HG03575 (cell line): ENCODE results near the gene HAPLN3.

Experiments
- ATAC-seq: cut with Tn5 transposase; IDR thresholded peaks from one replicate; pipeline ENCODE4 v1.9.1; 2021; ENCODE audit not compliant: unreplicated experiment, insufficient number of reproducible peaks, low FRiP score; ENCODE audit errors: extremely low read depth

The HAPLN3 gene

DNA sequence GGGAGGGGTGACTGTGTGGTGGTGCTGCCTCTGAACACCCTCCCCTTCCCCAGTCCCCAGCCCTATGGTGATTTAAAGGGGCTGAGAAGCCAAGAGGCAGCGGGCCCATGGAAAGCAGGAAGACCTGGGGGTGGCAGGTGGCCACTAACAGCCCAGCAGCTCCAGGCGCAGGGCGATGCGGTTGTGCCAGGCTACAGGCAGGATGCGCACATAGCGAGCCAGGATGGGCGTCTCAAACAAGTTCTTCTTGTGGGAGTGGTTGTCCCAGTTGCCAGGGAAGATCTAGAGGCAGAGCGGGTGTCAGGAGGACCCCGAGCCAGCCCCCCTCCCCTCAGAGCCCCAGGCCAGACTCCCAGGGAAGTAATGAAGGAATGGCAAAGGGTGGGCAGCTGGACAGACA is 3.9 kb upstream of the HAPLN3 start:
- ATAC-seq = no peak

DNA sequence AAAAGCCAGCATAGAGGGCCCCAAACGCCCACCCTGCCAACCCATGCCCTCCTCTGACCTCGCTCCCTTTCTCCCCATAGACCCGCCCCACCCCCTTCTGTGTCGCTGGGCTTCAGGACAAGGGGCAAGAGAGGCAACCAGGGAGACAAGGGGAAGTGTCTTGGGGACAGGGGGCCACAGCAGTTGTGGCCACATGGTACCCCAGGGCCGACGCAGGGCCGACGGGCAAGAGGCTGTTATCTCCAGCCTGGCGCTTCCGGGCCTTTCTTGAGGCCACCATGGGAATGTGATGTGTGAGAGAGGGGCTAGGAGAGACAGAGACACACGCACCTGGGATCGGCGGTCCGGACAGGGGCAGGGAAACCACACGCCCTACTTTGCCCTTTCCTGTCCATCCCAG is 3.4 kb upstream of the HAPLN3 start:
- no peak for ATAC-seq

DNA sequence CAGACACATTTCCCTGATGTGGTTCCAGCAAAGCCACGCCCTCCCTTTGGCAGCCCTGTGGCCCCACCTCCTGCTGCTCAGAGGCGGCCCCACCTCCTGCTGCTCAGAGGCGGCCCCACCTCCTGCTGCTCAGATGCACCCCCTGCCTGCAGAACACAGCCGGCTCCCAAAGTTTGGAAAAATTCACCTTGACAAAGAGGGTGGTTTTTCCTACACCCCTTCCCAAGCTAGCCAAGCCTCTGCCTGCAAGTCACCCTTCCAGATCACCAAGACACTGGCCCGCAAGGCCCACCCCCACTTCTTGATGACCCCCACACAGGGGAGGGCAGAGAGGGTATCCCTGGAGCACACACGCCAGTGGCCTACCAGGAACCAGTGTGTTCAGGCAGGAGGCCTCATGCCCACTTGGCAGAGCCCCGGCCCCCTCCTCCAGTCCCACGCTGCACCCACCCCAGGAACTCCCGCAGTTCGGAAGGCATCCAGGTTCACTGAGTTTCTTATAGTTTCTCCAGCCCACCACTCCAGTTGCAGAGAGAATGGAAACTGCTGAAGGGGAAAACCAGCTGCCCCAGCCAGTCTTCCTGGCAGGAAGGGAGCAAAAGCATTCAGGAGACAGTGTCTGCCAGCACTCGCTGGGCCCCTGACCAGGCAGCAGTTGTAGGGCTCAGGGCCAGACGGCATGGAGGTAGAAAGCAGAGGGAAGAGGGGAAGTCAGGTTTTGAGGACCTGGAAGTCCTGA is 2.3 kb upstream of the HAPLN3 start:
- ATAC-seq = no peak

DNA sequence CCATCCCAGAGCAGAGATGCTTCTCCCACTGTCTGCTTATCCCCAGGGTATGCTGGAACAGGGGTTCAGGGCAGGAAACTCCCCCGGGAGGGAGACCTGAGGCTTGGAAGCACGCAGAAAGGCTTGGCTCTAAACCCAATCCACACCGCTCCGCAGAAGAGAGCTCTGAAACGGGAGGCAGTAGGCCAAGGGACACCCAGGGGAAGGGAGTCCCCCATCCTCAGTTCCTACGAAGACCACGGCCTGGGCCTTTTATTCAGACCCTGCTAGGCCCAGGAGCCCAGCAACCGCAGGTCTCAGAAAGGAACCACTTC is 1.8 kb upstream of the HAPLN3 start:
- ATAC-seq = no peak

DNA sequence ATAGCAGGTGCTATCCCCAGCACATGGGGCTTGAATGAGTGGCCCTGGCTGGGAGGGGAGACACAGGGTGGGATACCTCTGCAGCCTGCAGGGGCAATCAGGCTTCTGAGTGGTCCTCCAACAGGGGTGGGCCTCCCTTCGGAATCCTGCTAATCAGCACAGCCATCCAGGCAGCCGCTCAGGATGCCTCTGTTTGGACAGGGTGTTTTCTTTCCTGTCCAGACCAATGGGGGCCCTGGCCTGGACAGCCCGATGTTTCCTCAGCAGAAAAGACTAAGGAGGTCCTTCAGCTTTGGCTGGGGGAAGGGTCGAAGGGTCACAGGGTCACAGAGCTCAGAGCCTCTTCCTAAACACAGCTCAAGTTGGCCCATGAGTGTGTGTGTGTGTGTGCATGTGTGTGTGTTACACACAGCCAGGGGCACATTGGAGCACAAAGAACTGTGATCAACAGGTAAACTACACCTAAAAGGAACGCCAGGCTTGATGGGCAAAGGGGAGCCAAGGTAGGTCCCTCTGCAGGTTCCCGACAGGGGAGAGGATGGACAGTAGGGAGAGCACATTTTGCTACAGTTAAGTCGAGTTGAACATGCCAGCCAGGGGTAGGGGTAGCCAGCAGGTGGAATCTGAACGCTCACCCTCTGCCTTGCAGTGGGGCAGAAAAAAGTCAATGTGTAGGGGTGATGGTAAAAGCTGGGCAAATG is 1.1 kb upstream of the HAPLN3 start:
- no peak for ATAC-seq

DNA sequence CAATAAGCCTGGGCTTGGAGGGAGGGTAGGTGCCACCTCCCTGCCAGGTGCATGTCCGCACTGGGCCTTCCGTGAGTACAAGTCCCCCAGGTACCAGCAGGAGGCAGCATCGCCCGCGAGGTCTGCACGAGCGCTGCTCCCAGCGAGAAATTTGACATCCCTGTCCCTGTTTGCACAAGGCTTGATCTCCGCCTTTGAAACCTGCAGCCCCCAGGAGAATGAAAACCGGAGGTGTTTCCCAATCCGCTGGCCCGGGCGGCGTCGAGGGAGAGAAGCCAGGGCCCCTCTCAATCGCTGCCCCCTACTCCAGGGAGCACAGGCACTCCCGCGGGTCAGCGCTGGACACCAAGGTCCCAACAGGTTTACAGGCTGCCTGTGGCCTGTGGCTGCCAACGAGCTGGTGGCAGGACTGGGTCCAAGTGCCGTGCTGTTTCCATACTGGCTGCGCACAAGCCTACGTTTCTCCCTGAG is 961 bp downstream of the HAPLN3 start:
- ATAC-seq = no peak

DNA sequence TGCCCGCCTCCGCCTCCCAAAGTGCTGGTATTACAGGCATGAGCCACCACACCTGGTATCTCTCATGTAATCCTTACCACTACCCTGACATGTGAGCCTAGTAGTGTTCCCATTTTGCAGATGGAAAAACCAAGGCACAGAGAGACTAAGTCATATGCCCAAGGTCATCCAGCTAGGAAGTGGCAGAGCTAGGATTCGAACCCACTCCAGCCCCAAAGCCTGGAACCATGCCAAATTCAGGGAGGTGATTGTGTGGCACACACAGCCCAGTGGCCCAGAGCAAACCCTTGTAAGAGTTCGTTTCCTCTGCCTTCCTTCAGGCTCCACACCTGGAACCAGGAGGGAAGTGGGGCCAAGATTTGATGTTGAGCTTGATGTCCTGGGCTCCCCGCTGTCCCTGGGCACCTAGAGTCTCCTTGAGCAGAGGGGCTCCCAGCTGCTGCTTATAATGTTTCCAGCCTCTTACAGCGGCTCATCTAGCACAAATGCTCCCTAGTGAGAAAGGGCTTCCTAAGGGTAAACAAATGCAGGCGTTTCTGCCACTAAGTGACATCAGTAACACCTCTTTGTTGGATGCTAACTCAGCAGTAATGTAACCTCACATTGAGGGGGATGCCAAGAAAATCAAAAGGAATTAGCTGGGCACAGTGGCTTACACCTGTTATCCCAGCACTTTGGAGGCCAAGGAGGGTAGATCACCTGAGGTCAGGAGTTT is 3.6 kb downstream of the HAPLN3 start:
- no peak for ATAC-seq

DNA sequence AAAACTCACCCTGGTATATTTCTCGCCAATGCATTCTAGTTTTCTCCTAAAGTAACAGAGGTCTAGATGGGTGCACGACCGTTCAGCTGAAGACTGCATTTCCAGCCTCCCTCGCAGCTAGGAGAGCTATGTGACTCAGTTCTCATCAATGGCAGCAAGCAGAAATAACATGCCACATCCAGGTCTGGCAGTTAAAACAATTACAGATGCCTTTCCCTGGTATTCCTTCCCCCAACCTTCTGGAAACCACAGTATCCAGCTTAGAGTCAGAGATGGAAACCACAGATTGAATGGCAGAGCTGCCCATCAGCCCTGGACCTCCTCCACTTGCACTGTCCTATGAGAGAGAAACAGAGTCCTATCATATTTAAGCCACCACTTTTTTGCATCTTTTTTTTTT is 4.8 kb downstream of the HAPLN3 start:
- no peak for ATAC-seq

DNA sequence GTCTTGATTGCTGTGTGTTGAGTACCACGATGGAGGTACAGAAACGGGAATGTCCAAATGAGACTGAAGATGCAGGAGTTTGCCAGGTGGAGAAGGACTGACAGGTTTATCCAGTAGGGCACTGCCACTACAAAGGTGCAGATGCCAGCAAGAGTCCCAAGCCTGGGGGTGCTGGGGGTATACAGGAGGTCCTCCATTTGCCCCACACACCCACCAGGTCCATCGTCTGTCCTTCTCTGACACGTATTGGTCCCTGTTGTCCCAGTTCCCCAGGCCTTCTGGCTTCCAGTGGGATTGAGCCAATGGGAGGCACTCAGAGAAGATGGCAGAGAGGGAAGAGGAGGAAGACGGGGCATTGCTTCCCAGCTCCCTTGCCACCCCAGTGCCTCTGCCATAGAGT is 6.6 kb downstream of the HAPLN3 start:
- ATAC-seq = no peak

DNA sequence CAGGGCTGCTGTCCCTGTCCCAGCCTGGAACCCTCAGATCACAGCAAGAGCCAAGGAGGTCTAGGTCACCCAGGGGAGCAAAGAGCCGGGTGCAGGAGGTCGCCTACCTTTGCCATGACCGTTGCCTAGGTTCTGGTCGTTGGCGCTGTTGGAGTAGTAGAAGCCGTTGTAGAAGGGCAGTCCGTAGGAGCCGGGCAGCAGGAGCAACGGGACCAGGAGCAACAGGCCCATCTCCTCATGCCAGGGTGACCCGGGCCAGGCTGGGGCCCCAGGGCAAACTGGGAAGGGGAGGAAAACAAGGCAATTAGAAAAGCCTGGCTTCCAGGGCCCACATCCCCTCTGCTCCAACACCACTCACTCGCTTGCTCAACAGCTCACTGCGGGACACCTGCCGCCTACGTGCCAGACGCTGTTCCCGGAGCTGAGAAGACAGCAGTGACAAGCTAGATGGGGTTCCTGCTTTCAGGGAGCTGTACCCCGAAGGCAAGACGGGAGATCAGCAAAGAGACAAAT is 8.2 kb downstream of the HAPLN3 start:
- ATAC-seq = no peak

DNA sequence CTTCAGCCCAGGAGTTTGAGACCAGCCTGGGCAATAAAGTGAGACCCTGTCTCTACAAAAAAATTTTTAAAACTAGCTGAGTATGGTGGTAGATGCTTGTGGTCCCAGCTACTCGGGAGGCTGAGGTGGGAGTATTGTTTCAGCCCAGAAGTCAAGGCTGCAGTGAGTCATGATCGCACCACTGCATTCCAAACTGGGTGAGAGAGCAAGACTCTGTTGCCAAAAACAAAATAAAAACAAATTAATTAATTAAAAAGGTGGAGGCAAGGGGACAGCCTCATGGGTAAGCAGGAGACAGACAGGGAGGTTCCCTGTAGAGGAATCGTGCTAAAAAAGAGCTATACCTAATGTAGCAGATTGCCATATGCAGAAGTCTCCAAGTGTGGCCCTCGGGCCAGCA is 12.6 kb downstream of the HAPLN3 start:
- no peak for ATAC-seq

DNA sequence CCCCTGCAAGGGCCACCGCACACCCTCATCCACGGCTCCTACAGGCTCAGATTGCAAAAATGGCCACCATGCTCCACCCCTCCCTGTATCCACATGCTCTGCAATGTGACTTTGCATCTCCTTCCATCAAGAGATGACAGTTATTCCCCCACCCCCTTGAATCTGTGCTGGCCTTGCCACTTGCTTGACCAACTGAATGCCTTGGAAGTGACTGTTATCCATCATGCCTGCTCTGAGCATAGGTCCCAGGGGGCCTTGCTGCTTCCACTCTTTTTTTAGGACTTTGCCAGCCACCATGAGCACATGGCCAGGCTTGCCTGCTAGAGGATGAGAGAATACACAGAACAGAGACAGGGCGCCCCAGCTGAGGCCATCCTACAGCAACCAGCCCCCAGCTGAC is 13.6 kb downstream of the HAPLN3 start:
- ATAC-seq = no peak

DNA sequence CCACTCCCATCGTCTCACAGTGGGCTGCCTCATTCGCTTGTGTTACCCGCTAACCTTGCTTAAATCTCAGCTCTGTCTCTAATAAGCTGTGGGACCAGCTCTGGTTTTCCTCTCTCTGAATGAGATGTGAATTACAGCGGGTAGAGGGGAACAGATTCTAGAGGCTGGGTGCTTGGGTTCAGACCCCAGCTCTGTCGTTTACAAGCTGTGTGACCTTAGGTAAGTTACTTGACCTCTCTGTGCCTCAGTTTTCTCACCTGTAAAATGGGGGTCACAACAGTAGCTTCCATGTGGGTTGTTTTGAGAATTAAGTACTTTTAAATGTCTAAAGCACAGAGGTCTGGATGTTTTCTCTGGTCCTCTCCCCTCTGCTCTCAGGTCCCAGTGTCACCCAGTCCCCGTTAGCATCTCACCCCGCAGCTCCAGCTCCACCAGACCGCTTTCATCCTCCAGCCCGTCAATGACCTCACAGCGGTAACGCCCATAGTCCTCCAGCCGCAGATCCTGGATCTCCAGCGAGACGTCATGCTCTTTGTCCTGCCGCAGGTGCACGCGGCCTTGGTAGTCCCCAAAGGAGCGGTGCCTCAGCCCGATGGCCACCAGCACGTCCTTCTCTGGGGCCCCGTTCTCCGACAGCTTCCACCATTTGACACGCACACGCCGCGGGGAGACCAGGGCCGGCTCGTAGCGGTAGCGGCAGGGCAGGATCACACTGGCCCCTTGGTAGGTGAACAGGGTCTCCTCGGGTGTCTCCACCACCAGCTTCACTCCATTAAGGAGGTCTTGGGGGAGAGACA is 14.2 kb downstream of the HAPLN3 start:
- ATAC-seq = no peak

DNA sequence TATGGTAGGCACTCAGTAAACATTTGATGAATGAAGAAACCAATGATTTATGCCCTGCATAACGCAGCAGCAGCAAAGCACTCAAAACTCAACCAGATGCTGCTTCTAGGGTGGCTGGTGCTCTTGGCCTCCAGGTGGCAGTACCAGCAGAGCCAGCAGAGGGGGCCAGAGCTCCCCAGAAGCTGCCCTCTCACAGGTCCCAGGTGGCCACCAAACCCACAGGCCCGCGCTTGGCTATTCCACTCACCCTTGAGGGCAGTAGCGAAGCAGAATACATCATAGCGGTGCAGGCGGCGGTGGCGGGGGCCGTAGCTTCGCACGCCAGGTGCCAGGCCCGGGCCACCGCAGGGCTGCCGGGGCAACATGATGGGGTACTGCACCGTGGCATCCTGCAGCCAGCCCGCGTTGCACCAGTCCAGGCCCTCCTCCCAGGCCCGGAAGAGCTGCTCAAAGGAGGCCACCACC is 16.6 kb downstream of the HAPLN3 start:
- no peak for ATAC-seq

DNA sequence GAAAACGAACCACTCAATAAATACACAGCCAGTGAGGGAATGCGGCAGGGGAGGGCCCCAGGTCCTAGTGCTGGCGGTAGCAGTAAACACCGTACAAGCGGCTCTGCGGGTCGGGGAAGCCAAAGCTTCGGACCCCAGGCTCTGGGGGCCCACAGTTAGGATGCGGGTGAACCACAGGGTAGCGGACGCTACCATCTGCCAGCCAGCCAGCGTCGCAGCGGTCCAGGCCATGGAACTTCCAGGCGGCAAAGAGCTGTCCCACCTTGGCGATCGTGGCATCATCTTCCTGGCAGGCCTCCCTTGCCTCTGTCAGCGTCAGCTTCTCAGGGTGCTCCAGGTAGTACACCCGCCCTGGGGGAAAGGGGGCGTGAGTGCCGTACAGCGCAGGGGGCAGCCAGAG is 17.4 kb downstream of the HAPLN3 start:
- no peak for ATAC-seq

DNA sequence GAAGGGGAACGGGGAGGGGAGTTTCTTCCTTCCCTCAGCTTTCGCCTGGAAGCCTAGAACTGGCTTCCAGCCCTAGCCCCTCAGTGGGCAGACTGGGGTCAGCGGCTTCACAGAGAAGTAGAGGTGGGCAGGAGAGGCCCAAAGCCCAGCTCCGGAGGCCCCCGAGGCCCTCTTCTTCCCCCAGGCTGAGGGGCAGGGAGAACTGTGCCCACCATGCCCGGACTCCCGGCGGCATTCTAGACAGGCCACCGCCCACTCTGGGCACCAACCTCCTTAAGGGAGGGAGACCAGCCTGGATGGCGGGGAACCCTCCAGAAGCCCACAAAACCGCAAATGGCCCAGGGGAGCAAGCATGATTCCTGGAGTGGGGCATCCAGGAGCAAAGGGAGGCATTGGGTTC is 17.9 kb downstream of the HAPLN3 start:
- no peak for ATAC-seq

DNA sequence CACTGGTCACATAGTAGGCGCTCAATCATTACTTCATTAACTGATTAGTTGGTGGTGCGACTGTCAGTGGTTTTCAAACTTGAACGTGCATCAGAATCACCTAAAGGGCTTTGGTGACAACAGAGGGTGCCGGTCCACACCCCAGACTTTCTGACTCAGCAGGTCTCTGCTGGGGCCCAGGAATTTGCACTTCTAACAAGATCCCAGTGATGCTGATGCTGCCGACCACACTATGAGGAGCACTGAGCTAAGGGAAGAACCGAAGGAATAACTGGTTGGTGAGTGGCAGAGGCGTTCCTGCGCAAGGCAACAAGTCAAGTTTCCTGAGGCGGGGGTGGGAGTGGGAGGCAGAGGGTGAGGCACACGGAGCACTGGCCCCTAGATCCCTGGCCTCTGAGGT is 18.8 kb downstream of the HAPLN3 start:
- ATAC-seq = no peak

DNA sequence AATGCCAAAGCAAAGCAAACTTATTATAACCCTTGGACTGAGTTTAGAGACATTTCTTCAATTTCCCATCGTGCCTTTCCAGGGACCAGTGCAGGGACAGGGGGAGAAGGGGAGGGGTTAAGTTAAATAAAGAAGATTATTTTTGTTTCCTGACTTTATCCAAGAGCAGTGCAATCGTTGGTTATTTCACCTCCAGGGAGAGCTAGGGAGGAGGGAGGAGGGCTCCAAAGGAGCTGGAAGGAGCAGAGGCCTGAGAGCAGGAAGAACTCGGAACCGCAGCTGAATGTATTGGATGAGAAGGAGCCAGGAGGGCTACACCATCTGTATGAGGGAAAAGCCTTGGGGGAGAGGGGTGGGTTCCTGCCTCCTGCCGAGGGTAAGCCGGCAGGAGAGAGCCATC is 20.7 kb downstream of the HAPLN3 start:
- ATAC-seq = no peak

DNA sequence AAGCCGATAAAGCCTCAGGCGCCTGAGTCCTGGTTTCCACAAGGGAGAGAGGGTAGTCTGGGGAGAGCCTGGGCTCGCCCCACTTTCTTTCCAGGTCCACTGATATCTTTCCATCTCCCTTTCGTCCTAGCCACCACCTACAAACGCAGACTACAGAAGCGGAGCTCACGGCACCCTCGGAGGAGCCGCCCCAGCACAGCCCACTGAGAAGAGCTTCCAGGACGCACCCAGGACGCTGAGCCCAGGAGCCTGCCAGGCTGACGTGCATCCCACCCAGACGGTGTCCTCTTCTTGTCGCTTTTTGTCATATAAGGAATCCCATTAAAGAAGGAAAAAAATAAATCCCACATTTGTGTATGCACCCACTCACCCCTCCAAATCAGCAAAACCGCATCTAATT is 21.1 kb downstream of the HAPLN3 start:
- no peak for ATAC-seq
